ENCODE results near the gene EXOC8.
A peak's percentile ranks its signal among the peaks of the same experiment; 100 is the strongest.

The EXOC8 gene

GRCh38 chr1:231315887-231316286, 21.8 kb downstream of the EXOC8 start:
- no peak overlapping the region for H3K4me3 ChIP-seq (ENCODE audit: low read depth, low read length)
- TF ChIP-seq CTCF (IDR thresholded peaks at IDR 0.05; ENCODE audit: low read depth, low read length): peak; percentile 61

GRCh38 chr1:231313661-231314060, 24.0 kb downstream of the EXOC8 start:
- H3K4me3 ChIP-seq (ENCODE audit: low read depth, low read length): no peak overlapping the region
- TF ChIP-seq CTCF (IDR thresholded peaks at IDR 0.05; ENCODE audit: low read depth, low read length): no peak

- H3K4me3 ChIP-seq (ENCODE audit: low read depth, low read length): no peak overlapping the region
- TF ChIP-seq CTCF (IDR thresholded peaks at IDR 0.05; ENCODE audit: low read depth, low read length): no peak
Observed at GRCh38 chr1:231312432-231312788, 25.2 kb downstream of the EXOC8 start.

GRCh38 chr1:231311720-231312431, 25.8 kb downstream of the EXOC8 start:
- no peak overlapping the region for H3K4me3 ChIP-seq (ENCODE audit: low read depth, low read length)
- no peak for TF ChIP-seq CTCF (IDR thresholded peaks at IDR 0.05; ENCODE audit: low read depth, low read length)

- TF ChIP-seq CTCF (IDR thresholded peaks at IDR 0.05; ENCODE audit: low read depth, low read length): no peak
- H3K4me3 ChIP-seq (ENCODE audit: low read depth, low read length): no peak overlapping the region
Observed at GRCh38 chr1:231310391-231310934, 27.2 kb downstream of the EXOC8 start.

GRCh38 chr1:231301990-231302389, 35.7 kb downstream of the EXOC8 start:
- no peak for TF ChIP-seq CTCF (IDR thresholded peaks at IDR 0.05; ENCODE audit: low read depth, low read length)
- H3K4me3 ChIP-seq (ENCODE audit: low read depth, low read length): no peak overlapping the region

GRCh38 chr1:231295938-231296337, 41.7 kb downstream of the EXOC8 start:
- H3K4me3 ChIP-seq (ENCODE audit: low read depth, low read length): no peak overlapping the region
- no peak for TF ChIP-seq CTCF (IDR thresholded peaks at IDR 0.05; ENCODE audit: low read depth, low read length)
